ENCODE results near the gene PRR36.
"Not testable (repeated sequence)": the region's sequence is repeated elsewhere in the genome, so short reads cannot be mapped to it uniquely, and the experiment has no call there.

Gene PRR36

DNA sequence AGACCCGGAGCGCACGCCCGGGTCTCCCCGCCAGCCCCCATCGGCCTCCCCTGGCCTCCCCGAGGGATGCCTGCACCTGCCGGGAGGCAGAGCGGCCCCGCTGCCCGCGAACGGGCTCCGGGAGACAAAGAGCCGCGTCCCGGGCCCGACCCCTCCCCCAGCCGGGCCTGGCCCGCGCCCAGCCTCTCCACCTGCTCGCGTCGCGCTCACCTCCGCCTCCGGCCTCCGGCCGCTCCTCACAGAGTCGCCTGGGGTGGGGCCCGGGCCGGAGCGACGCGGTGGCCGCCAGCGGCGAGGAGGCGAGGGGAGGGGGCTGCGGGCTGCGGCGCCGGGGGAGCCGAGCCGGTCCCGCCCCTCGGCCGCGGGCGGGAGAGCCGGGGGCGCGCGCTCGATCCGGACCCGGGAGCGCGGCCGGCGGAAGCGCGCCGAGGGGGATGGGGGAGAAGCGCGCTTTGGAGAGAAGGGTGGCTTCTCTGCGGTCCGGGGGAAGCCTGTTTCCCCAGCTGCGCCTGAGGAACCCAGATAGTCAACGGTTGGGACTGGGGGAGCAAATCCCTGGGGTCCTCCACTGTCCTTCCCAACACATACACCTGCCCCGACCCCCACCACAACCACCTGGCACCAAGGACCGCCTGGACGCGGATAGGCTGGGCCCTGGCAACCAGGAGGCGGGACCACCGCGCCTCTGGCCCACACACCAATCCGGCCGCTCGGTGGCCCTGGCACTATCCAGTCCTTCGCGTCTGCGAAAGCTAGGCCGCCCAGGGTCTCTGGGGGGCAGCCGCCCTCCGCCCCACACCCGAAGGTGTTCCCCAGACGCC lies at the start of gene PRR36:
TSS of gene PRR36 (minus strand) at position 315 of the 821 bp plus-strand sequence. CDS start 701 bp downstream, outside the sequence.
- peak; percentile 57 for DNase-seq

DNA sequence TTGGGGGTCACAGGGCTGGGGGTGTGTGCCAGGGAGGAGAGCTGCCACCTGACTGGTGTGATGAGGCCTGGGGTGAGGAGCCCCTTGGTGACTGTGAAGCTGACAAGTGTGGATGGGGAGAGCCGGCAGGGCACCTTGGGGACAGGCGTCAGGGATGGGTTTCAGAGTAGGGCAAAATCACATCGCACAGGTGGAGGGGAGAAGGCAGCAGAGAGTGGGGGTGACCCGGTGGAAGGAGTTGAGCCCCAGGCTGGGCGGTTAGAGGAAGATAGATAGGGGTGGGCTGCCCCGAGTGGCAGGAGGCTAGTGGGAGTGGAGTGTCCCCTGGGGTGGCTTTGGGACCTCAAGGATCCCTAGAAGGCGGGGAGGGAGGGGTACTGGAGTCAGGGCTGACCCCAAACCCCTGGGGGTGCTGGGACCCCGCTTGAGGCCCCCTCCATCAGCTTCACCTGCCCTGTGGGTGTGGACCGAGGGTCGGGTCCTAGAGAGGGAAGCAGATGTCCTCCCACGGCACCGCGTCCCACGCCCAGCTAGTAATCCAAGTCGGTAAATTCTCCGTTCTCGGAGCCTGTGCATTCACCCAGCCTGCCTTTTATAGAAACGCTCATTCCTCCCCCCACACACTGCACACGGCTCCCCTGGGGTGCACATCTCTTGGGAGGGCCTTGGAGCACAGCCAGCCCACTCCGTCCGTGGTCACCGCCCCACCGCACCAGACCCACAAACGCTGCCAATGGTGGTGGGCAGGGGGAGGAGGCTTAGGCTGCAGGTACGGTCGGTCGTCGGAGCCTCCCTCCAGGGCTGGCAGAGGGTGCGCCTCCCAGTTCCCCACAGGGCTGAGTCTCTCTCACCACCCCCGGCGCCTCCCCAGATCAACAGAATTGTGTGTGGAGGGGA lies 49.4 kb upstream of the PRR36 start:
- DNase-seq: no peak

GRCh38 chr19:7922836-7923195 lies 48.6 kb upstream of the PRR36 start:
- DNase-seq: no peak

DNA sequence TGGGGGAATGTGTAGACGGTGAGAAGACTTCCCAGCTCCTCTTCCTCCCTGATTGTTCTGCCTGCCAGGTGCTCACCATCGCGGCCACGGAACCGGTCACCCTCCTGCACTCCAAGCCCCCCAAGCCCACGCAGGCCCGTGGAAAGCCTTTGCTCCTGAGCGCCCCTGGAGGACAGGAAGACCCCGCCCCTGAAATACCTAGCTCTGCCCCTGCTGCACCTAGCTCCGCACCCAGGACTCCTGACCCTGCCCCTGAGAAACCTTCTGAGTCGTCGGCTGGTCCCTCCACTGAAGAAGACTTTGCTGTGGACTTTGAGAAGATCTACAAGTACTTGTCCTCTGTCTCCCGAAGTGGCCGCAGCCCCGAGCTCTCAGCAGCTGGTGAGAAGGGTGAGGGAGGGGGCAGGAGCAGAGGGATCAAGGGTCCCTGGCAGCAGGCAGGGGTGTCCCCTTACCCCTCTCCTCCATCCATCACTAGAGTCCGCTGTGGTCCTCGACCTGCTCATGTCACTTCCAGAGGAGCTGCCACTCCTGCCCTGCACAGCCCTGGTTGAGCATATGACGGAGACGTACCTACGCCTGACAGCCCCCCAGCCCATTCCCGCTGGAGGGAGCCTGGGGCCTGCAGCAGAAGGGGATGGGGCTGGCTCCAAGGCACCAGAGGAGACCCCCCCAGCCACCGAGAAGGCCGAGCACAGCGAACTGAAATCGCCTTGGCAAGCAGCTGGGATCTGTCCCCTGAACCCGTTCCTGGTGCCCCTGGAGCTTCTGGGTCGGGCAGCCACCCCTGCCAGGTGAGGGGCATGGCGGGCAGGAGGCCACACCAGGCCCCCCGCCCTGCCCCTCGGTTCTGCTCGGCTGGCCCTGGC lies 48.0 kb upstream of the PRR36 start:
- DNase-seq: no peak

DNA sequence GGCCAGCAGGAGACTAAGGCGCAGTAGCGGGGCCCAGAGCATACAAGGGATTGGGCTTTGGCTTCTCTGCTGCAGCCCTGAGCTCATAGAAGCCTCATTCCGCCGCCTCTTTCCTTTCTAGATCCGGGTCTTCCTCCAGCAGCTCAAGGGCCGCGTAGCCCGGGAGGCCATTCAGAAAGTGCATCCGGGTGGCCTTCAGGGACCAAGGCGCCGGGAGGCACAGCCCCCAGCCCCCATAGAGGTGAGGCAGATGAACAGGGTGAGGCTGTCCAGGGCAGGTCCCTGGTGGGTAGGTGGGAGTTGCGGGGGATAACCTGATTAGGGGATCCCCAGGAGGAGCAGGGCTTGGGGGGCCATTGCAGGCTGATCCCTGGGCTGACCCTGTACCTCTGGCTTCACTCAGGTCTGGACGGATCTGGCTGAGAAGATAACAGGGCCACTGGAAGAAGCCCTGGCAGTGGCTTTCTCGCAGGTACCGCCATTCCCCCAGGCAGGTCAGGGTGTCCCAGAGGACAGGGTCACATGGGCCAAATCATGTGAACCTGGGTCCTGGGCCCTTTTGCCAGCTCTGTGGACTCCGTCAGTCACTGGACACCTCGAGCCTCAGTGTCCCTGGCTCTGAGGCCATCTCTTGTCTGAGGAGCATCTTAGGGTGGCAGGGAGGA lies 47.2 kb upstream of the PRR36 start:
- DNase-seq: no peak

GRCh38 chr19:7920519-7921301 lies 46.5 kb upstream of the PRR36 start:
- peak; percentile 94 for DNase-seq

- peak; percentile 90 for DNase-seq
These were observed 45.7 kb upstream of the PRR36 start, which contains the start of gene SNAPC2 for GRCh38 chr19:7919610-7920518. Gene SNAPC2 (plus strand): TSS chr19:7920338. CDS start chr19:7920367, 29 bp downstream.

DNA sequence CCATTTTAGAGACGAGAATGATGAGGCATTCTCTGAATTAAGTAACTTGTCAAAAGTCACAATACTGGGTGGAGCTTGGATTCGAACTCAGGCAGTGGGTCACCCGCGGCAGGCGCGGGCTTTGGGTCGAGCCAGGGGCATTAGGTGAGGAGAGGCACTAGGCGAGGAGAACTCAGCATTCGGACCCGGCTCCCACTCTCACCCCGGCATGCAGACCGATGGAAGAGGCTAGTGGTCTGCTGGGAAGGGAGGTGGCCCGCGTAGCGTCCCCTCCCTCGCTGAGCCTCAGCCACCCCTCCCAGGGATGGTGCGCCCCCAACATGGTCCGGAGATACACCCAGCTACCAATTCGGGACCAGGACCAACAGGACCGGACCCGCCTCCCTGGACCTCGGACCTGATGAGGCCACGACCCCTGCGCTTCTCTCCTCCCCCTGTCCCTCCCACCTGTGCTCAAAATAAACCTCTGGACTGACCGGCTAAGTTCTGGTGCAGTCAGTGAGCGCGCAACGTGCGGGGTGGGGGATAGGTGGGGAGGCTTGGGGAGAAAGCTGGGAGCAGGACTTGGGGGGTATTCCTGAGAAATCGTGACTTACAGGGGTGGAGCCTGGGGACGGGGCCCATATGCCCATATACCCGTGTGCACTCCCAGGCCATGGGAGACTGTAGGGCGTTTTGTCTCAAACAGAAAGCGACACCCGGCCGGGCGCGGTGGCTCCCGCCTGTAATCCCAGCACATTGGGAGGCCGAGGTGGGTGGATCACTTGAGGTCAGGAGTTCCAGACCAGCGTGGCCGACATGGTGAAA lies 44.6 kb upstream of the PRR36 start:
- no peak for DNase-seq

- not testable (repeated sequence) for DNase-seq
These were observed 43.9 kb upstream of the PRR36 start for GRCh38 chr19:7918062-7918614.

DNA sequence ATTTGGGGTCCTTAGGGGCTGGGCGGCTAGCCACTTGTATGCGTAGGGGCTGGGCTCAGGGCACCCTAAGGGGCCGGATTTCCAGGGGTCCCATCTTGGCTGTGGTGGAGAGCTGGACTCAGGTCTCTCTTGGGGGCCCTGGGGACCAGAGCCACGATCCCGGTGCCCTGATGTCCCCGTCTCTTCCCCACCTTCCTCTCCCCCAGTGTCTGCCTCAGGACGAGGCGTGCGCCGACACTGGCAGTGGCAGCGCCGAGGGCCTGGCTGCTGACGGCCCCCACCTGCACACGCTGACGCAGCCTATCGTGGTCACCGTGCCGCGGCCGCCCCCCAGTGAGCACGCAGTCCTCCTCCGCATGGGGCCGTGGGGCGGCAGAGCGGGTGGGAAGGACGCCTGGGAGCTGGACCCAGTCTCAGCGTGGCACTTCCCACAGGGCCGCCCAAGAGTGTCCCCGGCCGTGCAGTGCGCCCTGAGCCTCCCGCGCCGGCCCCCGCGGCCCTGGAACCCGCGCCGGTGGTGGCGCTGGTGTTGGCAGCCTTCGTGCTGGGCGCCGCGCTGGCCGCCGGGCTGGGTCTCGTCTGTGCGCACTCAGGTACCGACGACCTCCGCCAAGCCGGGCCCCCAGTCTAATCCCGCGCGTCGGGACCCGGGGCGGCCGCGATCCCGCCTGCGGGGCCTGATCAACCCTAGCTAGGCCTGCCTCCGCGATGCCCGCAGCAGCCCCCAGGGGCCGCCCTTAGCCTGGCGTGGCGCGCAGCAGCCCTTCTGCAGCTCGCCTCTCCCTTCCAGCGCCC lies 43.3 kb upstream of the PRR36 start:
- no peak for DNase-seq

- no peak for DNase-seq
These were observed 42.7 kb upstream of the PRR36 start for GRCh38 chr19:7916955-7917266.

GRCh38 chr19:7916103-7916954 lies 42.1 kb upstream of the PRR36 start:
- no peak for DNase-seq

DNA sequence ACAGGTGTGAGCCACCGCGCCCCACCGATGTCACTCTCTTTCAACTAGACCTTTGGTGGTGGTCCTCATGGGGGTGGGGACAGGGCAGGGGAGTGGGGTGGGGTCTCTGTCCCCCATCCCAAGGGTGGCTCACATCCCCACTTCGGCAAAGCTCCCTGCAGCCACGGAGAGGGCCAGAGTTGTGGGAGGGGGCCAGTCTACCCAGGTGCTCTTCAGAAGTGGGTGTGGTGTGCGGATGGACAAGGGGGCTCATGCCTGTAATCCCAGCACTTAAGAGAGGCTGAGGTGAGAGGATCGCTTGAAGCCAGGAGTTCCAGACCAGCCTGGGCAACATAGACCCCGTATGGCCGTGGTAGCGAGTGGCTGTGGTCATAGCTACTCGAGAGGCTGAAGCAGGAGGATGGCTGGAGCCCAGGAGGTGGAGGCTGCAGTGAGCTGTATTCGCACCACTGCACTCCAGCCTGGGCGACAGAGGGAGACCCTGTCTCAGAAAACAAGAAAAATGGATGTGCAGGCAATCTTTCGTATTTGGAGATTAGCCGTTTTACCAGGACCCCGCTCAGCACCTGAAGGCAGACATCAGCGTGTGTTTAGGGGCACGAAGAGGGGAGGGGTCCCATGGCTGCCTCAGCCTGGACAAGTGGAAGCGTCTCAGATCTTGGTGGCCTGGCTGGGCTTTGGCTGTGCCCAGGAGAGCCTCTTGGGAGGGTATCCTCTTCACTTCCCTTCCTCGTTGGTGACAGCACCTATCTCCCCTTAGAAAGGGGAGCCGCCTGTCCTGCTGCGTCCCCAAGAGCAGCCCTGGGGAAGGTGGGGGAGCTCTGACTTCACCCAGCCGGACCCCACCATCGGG lies 41.3 kb upstream of the PRR36 start:
- DNase-seq: no peak

DNA sequence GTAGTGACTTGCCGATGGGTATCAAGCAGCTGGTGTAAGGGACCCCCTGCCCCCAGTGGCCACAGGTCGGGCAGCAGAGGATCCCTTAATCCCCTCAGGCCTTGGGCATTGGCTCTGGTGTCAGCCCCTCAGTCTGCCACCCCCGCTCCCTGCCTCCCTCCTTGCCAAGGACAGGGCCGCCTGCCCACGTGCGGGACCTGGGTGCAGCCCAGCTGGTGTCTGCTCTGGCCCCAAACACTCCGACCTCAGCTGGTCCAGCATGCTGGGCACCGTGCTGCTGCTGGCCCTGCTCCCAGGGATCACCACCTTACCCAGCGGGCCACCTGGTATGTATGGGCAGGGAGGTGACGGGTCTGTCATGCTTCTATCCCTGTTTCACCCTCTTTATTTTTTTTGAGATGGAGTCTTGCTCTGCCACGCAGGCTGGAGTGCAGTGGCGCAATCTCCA lies 40.4 kb upstream of the PRR36 start, which contains the start of gene TGFBR3L:
TSS of gene TGFBR3L (plus strand) at position 233 of the 448 bp plus-strand sequence.
- no peak for DNase-seq

- DNase-seq: no peak
These were observed 39.9 kb upstream of the PRR36 start for GRCh38 chr19:7914099-7914498.

DNA sequence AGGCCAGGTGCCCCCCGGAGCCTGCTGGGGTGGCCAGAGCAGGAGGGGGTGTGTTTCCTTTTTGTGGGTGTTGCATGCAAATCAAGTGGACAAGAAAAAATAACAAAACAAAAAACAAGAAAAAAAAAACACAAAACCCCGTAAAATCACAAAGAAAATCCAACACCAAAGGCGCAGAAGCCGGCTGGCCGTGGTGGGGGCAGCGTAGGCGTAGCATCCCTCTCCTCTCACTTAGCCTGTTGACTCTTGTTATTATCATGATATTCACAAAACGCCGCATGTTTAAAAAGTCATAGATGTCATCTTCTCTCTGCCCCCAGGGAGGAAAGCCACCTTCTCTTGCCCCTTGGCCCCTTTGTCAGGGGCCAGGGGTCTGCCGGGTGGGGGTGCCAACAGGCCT lies 39.5 kb upstream of the PRR36 start:
- no peak for DNase-seq
